Stimulated activated CD4-positive, alpha-beta T cell treated with anti-CD3 and anti-CD28 coated beads, Interleukin-2, amount 100 ng/mL, for 24 hours (primary cell): Measurements from ENCODE around the gene PJA1.

Experiments used
- DNase-seq, 2 donors: peaks; one replicate each; pipeline ENCODE4 v3.0.0-alpha.2; 2020

Gene PJA1

GRCh38 chrX:69165087-69165651 is at the start of gene PJA1:
Gene PJA1 (minus strand): TSS chrX:69165453. CDS start chrX:69163073, 2,380 bp downstream.
- peak; percentile 70 to 73 for DNase-seq

GRCh38 chrX:69214463-69214862 is 49.2 kb upstream of the PJA1 start:
- no peak for DNase-seq

DNA sequence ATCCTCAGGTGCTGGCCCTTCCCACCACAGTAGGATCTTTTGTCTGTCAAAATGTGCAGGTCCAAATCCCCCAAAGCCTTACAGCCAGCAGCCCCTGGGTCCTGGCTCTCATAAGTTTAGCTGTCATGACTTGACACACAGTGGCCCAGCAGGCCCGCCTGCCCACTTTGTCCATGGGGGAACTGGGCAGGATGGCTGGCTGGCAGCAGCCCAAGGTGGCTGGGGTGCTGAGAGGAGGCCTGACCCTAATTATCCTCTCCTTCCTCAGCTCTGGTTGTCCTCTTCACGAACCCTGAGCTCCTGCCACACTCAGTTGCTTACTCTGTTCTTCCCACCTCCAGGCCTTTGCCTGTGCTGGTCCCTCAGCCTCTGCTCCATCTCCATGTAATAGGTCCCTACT is 46.4 kb upstream of the PJA1 start:
- no peak for DNase-seq

- DNase-seq: no peak
These were observed 45.3 kb upstream of the PJA1 start for GRCh38 chrX:69210581-69210980.

- no peak for DNase-seq
These were observed 42.0 kb upstream of the PJA1 start for GRCh38 chrX:69207216-69207615.

DNA sequence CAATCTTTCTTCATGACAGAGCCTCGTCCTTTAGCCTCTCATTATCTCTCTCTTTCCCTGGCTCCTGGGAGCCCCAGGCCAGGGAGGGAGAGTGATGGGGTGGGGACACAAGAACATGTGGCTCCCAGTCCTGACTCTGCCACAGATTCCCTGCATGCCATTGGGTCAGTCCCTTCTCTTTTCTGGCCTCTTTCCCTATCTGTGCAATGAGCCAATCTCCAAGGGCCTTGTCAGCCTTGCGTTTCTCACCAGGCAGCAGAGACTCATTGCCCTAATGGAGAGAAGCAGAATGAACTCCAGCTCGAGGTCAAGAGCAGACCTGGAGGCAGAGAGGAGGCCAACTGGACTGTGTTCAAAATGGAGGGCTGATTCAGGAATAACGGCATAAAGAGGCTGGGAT is 38.4 kb upstream of the PJA1 start:
- DNase-seq: no peak

GRCh38 chrX:69197690-69198089 is 32.4 kb upstream of the PJA1 start:
- no peak for DNase-seq

DNA sequence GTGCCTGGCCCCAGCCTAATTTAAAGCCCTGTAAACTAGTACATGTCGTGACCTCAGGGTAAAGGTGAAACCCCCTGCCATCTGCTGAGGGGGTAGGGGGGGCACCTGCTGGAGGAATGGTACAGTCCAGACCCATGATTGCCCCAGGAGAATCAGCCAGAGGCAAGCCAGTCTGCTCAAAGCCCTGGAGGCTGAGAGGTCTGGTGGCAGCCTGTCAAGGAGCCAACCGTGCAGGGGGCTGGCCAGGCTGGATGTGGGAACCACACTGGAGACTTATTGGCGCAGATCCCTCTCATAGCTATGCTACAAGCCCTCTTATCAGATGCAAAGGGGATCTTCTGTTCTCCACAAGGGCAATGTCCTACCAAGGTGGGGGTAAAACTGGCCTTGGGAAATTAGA is 31.4 kb upstream of the PJA1 start:
- no peak for DNase-seq

GRCh38 chrX:69195810-69196209 is 30.6 kb upstream of the PJA1 start:
- no peak for DNase-seq

GRCh38 chrX:69195192-69195591 is 29.9 kb upstream of the PJA1 start:
- no peak for DNase-seq

DNA sequence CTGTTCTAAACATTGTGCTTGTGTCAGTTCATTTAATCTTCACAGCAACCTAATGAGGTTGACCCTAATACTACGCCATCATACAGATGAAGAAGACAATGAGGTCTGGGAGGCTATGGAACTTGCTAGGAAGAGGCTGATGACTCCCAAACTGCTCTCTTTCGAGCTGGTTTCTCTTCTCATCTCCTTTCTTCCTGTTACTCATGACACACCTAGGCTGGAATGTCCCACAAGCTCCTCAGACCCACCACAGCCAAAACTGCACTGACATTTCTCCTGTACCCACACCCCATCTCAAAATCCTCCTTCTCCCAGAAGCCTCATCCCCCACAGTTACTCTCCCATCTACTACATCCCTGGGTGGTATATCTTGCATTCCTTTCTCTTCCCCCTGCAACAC is 27.4 kb upstream of the PJA1 start:
- no peak for DNase-seq

- no peak for DNase-seq
These were observed 24.5 kb upstream of the PJA1 start for GRCh38 chrX:69189576-69190371.

DNA sequence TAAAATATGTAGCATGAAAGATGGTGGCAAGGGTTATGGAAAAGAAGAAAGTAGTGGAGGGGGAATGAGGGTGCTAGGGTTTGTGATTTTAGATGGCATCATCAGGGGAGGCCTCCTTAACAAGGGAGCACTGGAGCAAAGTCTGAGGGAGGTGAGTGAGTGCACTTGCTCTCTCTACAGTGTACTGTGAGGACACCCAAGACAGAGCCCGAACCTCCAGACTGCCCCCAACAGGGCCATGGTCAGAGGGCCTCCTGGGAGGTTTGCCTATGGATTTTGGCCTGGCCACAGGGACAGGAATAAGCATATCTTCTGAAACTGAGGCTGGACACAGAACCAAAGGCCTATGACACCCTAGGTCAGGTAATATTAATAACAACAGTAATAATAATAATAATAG is 21.4 kb upstream of the PJA1 start:
- no peak for DNase-seq

DNA sequence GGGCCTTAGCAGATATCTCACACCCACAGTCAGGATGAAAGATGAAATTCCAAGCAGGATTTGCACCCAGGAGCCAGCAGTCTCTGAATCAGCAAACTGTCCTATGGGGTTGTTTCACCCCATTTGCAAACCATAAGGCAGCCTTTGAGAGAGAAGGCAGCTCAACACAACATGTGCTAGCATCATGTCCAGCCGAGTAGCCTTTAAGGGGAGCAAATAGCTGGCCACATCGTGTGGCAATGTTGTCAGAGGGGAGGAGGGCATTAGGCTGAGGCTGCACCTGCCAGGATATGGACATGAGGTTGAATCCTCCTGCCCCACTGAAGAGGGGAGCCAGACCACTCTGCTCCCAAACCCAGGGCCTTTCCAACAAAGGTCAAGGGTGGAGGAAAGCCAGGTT is 20.6 kb upstream of the PJA1 start:
- DNase-seq: no peak

DNA sequence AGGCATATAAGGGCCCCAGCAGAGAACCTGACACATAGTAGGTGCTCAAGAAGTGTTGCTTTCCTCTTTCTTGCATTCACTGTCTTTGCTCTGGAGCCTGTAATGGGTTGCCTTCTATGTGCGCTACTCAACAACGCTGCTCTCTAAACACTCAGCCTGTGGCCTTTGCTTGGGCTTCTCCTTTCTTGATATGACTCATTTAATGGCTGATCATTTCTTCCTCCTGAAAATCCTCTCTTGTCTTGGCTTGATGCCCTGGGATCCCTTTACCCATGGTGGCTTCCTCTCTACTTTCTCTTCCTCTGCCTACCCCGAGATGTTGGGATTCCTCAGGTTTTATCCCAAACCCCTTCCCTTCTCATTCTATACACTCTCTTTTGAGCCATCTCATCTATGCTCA is 19.9 kb upstream of the PJA1 start:
- DNase-seq: no peak

GRCh38 chrX:69182818-69183380 is 17.6 kb upstream of the PJA1 start:
- no peak for DNase-seq

GRCh38 chrX:69179380-69179911 is 14.2 kb upstream of the PJA1 start:
- DNase-seq: no peak

DNA sequence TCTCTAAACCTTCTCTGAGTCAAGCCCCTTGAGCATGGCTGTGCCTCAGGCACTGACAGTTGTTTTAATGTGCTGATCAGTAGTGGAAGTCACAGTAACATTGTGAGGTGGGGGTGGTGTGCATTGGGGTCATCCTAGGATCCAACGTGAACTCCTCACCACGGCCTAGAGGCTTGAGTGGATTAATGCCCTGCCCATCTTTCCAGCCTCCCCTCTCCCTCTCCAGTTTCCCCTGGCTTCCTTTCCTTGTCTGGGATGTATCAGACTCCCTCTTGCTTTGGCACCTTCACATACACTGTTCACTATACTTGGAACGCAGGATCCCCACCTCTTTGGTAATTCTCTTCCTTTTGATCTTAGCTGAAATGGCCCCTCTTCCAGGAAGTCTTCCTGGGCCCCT is 13.3 kb upstream of the PJA1 start:
- no peak for DNase-seq

DNA sequence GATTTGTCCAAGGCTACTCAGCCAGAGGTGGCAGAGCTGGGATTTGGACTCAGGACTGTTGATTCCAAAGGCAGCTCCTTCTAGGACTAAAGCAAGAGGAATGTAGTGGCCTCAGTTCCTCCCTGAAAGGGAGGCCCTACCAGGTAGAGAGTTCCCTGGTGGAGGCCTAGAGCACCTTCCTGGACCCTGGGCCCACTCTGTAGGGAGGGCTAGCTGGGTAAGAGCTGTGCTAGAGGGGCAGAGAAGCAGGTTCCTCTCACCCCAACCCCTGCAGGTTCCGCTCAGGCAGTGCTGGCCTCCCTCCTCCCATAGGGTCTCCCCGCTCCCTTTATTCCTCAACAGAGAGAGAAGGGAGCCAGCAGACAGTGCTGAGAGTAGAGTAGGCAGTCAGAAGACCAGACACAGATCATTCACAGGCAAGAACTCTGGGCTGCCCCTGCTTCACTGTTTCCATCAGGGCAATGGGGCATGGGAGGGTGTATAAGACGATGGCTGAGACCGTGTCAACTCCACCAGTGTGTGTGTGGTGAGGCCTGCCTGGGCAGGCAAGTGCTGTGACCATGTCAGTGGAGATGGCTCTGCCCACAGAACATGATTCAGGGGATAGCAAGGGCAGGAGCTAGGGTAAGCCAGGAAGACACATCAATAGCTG is 12.4 kb upstream of the PJA1 start:
- no peak for DNase-seq

GRCh38 chrX:69176053-69176452 is 10.8 kb upstream of the PJA1 start:
- DNase-seq: no peak

DNA sequence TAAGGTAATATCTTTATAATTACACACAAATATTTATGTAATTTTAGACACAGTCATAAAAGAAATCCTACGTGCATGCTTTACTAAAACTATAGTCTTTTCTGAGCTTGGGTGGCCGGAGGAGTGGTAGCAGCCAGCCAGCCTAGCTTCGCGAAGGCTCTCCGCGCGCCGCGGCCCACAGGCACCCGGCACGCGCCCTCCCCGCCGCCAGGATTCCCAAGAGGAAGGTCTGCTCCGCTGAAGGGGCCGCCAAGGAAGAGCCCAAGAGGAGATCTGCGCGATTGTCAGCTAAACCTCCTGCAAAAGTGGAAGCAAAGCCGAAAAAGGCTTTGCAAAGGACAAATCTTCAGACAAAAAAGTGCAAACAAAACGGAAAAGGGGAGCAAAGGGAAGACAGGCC is 8.7 kb upstream of the PJA1 start:
- DNase-seq: no peak

DNA sequence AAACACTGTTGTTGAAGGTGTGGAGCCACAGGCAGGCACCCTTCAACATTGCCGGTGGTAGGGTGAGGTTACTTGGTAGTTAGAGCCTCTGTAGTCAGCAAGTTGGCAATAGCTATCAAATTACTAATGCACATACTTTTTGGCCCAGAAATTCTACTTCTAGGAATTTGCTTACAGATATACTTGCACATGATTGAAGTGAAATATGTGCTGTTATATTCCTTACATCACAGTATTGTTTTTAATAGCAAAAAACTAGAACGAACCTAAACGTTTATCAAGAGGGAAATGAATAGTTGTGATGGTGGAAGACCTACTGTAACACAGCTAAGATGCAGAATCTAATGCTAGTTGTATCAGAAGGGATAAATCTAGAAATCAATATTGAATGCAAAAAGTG is 7.7 kb upstream of the PJA1 start:
- no peak for DNase-seq

- no peak for DNase-seq
These were observed 5.1 kb upstream of the PJA1 start for GRCh38 chrX:69170319-69170718.
